PC-3 (cell line): Measurements from ENCODE around the gene TMEM161A.

Source experiments
- EZH2 ChIP-seq: fragments of 300-600 bp; sonication (generic); IDR thresholded peaks from one replicate; pipeline ENCODE4 v1.6.1; 2017; ENCODE audit warnings: antibody characterized with exemption, mild to moderate bottlenecking, low read length; ENCODE audit not compliant: unreplicated experiment
- TF ChIP-seq, protein P1 (sequence below): fragments of 300-600 bp; sonication (generic); conservative IDR thresholded peaks from 2 replicates; pipeline ENCODE4 v1.5.1; 2017; ENCODE audit warnings: antibody characterized with exemption, low read depth, mild to moderate bottlenecking, low read length

DNA sequence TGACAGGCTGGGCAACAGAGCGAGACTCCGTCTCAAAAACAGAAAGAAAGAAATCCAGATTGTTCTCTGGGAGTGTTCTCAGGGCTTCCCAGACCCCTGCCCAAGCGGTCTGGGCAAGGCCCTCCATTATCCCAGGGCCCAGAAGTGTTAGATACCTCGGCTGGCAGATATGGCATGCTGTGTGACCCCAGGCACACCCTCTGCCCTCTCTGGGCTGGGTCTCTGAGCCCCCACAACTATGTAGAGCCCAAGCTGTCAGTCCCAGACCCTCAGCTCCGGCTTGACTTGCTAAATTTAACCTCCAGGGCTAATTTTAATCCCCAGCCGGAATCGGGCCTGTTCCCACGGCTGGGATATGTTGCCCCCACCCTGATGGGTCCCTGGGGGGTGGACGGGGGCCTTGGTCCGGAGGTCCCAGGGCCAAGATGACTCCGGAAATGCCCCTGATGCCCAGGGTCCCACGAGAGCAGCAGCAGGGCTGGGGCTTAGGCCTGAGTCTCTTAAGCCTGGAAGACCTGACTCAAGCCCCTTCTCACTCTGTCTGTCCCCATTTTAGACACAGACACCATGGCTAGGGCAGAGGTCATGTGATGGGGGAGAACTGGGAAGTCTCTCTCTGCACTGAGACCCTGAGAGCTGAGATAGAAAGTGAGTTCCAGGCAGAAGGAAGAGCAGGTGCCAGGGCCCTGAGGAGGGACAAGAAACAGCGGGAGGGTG, 14.5 kb upstream of the TMEM161A start:
- TF ChIP-seq, protein P1, sequence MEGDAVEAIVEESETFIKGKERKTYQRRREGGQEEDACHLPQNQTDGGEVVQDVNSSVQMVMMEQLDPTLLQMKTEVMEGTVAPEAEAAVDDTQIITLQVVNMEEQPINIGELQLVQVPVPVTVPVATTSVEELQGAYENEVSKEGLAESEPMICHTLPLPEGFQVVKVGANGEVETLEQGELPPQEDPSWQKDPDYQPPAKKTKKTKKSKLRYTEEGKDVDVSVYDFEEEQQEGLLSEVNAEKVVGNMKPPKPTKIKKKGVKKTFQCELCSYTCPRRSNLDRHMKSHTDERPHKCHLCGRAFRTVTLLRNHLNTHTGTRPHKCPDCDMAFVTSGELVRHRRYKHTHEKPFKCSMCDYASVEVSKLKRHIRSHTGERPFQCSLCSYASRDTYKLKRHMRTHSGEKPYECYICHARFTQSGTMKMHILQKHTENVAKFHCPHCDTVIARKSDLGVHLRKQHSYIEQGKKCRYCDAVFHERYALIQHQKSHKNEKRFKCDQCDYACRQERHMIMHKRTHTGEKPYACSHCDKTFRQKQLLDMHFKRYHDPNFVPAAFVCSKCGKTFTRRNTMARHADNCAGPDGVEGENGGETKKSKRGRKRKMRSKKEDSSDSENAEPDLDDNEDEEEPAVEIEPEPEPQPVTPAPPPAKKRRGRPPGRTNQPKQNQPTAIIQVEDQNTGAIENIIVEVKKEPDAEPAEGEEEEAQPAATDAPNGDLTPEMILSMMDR: no peak
- no peak for TF ChIP-seq EZH2
